ENCODE data around the gene LMAN1L. TPM values are rescaled to one million over a fixed set of nuclear protein-coding genes. Genes with fewer than 3 reads are reported as not detected.

The LMAN1L gene
- total and polyA plus RNA-seq, 4 donors = 0.11 to 0.29 TPM; not detected in 2

DNA sequence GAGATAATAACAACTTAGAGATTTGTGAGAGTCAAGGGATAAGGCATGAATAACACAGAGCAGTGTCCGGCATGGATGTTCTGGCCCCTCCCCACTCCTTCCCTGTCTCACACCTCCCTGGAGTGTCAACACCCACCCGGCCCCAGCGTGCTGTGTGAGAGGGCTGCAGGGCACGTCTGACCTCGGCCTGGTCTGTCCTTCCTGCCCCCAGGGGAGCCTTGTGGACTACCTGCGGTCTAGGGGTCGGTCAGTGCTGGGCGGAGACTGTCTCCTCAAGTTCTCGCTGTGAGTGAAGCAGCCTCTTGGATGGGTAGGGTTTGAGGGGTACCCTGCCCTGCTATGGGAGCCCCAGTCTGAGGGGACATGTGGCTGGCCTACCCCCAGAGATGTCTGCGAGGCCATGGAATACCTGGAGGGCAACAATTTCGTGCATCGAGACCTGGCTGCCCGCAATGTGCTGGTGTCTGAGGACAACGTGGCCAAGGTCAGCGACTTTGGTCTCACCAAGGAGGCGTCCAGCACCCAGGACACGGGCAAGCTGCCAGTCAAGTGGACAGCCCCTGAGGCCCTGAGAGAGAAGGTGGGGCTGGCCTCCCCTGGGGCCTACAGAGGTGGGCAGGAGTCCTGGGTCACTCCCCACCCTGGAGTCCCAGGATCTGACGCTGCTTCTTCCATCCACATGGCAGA lies 11.2 kb upstream of the LMAN1L start:
- Histone ChIP-seq H3K27ac (ENCODE audit: low read depth, low read length) (no peak overlapping the region), H3K9me3 (ENCODE audit: control insufficient read depth, insufficient read depth, low read length) (no peaks in the 10 kb centered on the region), H3K27me3 (ENCODE audit: control insufficient read depth, insufficient read depth, low read length) (no peaks in the 10 kb centered on the region), H3K4me1 (ENCODE audit: control insufficient read depth, insufficient read depth, low read length) (peaks cover 7% of the 10 kb centered on the region), H3K4me3 (ENCODE audit: low read depth, low read length) (no peak overlapping the region), H3K36me3 (ENCODE audit: control insufficient read depth, insufficient read depth, low read length) (peaks cover 63% of the 10 kb centered on the region)
- WGBS (ENCODE audit: insufficient coverage) = 94% methylated on average over 18 of the region's 18 CpGs
- no peak for DNase-seq (ENCODE audit: low read depth in 4 of 6, low spot score in 6 of 6)

DNA sequence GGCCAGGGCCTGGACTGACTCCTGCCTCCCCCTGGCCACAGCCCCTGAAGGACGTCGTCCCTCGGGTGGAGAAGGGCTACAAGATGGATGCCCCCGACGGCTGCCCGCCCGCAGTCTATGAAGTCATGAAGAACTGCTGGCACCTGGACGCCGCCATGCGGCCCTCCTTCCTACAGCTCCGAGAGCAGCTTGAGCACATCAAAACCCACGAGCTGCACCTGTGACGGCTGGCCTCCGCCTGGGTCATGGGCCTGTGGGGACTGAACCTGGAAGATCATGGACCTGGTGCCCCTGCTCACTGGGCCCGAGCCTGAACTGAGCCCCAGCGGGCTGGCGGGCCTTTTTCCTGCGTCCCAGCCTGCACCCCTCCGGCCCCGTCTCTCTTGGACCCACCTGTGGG lies 10.3 kb upstream of the LMAN1L start:
- H3K27me3 ChIP-seq (ENCODE audit: control insufficient read depth, insufficient read depth, low read length) = no peaks in the 10 kb centered on the region
- no peak overlapping the region for H3K27ac ChIP-seq (ENCODE audit: low read depth, low read length)
- no peak overlapping the region for H3K4me3 ChIP-seq (ENCODE audit: low read depth, low read length)
- DNase-seq (ENCODE audit: low read depth in 4 of 6, low spot score in 6 of 6) = no peak
- H3K9me3 ChIP-seq (ENCODE audit: control insufficient read depth, insufficient read depth, low read length) = no peaks in the 10 kb centered on the region
- peaks cover 62% of the 10 kb centered on the region for H3K36me3 ChIP-seq (ENCODE audit: control insufficient read depth, insufficient read depth, low read length)
- 96% methylated on average over 18 of the region's 20 CpGs for WGBS (ENCODE audit: insufficient coverage)
- peaks cover 7% of the 10 kb centered on the region for H3K4me1 ChIP-seq (ENCODE audit: control insufficient read depth, insufficient read depth, low read length)

DNA sequence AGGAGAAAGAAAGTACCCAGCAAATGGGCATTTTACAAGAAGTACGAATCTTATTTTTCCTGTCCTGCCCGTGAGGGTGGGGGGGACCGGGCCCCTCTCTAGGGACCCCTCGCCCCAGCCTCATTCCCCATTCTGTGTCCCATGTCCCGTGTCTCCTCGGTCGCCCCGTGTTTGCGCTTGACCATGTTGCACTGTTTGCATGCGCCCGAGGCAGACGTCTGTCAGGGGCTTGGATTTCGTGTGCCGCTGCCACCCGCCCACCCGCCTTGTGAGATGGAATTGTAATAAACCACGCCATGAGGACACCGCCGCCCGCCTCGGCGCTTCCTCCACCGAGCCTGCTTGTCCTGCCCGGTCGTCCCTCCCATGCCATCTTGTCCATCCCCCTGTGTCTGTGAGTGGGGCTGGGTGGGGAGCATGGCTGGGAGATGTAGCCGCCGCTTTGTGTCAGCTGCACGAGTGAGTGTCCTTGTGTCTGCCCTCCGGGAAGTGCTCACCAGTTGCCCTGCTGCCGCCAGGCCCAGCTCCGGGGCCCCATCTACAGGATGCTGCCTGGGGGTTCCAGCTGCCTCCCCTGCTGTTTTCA lies 9.7 kb upstream of the LMAN1L start:
- H3K36me3 ChIP-seq (ENCODE audit: control insufficient read depth, insufficient read depth, low read length) = peaks cover 59% of the 10 kb centered on the region
- H3K4me3 ChIP-seq (ENCODE audit: low read depth, low read length) = no peak overlapping the region
- no peaks in the 10 kb centered on the region for H3K9me3 ChIP-seq (ENCODE audit: control insufficient read depth, insufficient read depth, low read length)
- no peaks in the 10 kb centered on the region for H3K27me3 ChIP-seq (ENCODE audit: control insufficient read depth, insufficient read depth, low read length)
- DNase-seq (ENCODE audit: low read depth in 4 of 6, low spot score in 6 of 6) = no peak
- no peak overlapping the region for H3K27ac ChIP-seq (ENCODE audit: low read depth, low read length)
- peaks cover 7% of the 10 kb centered on the region for H3K4me1 ChIP-seq (ENCODE audit: control insufficient read depth, insufficient read depth, low read length)
- 87% methylated on average over 22 of the region's 31 CpGs for WGBS (ENCODE audit: insufficient coverage)

DNA sequence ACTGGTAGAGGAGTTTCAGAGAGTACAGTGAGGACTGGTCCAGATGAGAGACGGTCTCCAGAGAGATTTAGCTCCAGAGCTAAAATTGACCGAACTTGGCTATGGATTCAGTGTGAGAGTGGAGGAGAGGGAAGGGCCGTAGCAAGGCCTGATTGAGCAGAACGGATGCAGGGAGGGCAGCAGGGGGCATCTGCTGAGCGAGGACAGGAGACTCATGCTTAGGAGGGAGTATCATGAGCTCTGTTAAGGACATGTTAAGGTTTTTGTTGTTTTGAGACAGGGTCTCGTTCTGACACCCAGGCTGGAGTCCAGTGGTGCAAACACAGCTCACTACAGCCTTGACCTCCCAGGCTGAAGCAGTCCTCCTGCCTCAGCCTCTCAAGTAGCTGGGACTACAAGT lies 7.7 kb upstream of the LMAN1L start:
- Histone ChIP-seq H3K27ac (ENCODE audit: low read depth, low read length) (no peak overlapping the region), H3K9me3 (ENCODE audit: control insufficient read depth, insufficient read depth, low read length) (no peaks in the 10 kb centered on the region), H3K4me1 (ENCODE audit: control insufficient read depth, insufficient read depth, low read length) (peaks cover 3% of the 10 kb centered on the region), H3K36me3 (ENCODE audit: control insufficient read depth, insufficient read depth, low read length) (peaks cover 39% of the 10 kb centered on the region), H3K27me3 (ENCODE audit: control insufficient read depth, insufficient read depth, low read length) (no peaks in the 10 kb centered on the region), H3K4me3 (ENCODE audit: low read depth, low read length) (no peak overlapping the region)
- DNase-seq (ENCODE audit: low read depth in 4 of 6, low spot score in 6 of 6) = no peak
- WGBS (ENCODE audit: insufficient coverage) = 73% methylated on average over 4 of the region's 6 CpGs

DNA sequence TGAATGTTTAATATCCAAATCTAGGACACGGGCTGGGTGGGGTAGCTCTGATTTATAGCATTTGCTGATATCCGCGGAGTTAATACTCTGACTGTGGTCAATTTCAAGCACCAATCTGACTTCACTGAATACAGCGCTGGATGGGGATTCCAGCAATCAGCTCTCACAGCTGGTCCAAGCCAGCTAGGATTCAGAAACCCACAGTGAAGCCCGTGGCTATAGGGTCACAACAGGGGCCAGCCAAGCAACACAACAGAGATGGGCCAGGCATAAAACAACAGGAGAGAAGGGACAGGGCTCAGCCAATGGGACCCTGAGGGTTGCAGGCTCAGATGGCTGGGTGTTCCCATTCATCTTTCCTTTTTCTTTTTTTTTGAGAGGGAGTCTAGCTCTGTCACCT lies 5.4 kb upstream of the LMAN1L start:
- DNase-seq (ENCODE audit: low read depth in 4 of 6, low spot score in 6 of 6) = no peak
- no peak overlapping the region for H3K4me3 ChIP-seq (ENCODE audit: low read depth, low read length)
- no peaks in the 10 kb centered on the region for H3K9me3 ChIP-seq (ENCODE audit: control insufficient read depth, insufficient read depth, low read length)
- no peaks in the 10 kb centered on the region for H3K4me1 ChIP-seq (ENCODE audit: control insufficient read depth, insufficient read depth, low read length)
- no peak overlapping the region for H3K27ac ChIP-seq (ENCODE audit: low read depth, low read length)
- H3K36me3 ChIP-seq (ENCODE audit: control insufficient read depth, insufficient read depth, low read length) = peaks cover 15% of the 10 kb centered on the region
- 49% methylated on average over 5 of the region's 5 CpGs for WGBS (ENCODE audit: insufficient coverage)
- H3K27me3 ChIP-seq (ENCODE audit: control insufficient read depth, insufficient read depth, low read length) = no peaks in the 10 kb centered on the region

DNA sequence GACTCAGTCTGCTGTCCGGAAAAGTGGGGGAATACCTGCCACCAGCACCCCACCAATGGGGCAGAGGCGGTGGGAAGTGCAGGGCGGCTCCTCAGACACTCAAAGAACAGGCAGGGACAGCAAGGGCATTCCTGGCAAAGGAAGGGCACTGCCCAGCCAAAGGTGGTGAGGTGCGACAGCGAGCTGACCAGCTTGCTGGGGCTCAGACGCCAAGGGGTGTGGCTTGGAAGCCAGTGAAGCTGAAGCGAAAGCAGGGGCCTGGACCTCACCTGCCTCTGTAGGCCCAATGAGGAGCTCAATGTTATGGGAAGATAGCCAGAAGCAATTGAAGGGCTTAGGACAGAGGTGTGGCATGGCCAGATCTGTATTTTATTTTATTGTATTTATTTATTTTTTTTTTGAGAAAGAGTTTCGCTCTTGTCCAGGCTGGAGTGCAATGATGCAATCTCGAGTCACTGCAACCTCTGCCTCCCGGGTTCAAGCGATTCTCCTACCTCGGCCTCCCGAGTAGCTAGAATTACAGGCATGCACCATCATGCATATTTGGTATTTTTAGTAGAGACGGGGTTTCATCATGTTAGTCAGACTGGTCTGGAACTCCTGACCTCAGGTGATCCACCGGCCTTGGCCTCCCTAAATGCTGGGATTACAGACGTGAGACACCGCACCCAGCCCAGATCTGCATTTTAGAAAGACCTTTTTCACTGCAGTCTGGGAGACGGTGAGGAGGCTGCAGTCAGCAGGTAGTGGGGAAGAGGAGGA lies 4.4 kb upstream of the LMAN1L start:
- Histone ChIP-seq H3K9me3 (ENCODE audit: control insufficient read depth, insufficient read depth, low read length) (no peaks in the 10 kb centered on the region), H3K27ac (ENCODE audit: low read depth, low read length) (no peak overlapping the region), H3K4me3 (ENCODE audit: low read depth, low read length) (no peak overlapping the region), H3K27me3 (ENCODE audit: control insufficient read depth, insufficient read depth, low read length) (no peaks in the 10 kb centered on the region), H3K4me1 (ENCODE audit: control insufficient read depth, insufficient read depth, low read length) (no peaks in the 10 kb centered on the region), H3K36me3 (ENCODE audit: control insufficient read depth, insufficient read depth, low read length) (peaks cover 6% of the 10 kb centered on the region)
- WGBS (ENCODE audit: insufficient coverage) = 89% methylated on average over 14 of the region's 18 CpGs
- no peak for DNase-seq (ENCODE audit: low read depth in 4 of 6, low spot score in 6 of 6)

DNA sequence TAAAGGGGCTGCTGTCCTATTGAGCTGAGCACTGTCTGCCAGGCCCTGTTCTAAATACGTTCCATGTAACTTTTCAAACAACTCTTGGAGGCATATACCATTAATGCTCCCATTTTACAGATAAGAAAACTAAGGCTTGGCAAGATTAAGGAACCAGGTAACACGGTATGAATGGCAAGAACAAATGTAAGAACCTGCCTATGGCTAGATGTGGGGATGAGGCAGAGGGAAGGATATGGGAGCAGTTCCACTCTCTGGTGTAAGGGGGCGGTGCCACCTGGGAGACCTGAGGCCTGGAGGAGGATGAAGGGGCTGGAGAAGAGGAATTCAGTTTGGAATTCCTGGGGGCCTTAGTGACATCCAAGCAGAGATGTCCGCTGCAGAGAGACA lies 3.8 kb upstream of the LMAN1L start:
- Histone ChIP-seq H3K27ac (ENCODE audit: low read depth, low read length) (no peak overlapping the region), H3K4me1 (ENCODE audit: control insufficient read depth, insufficient read depth, low read length) (no peaks in the 10 kb centered on the region), H3K4me3 (ENCODE audit: low read depth, low read length) (no peak overlapping the region), H3K9me3 (ENCODE audit: control insufficient read depth, insufficient read depth, low read length) (no peaks in the 10 kb centered on the region), H3K36me3 (ENCODE audit: control insufficient read depth, insufficient read depth, low read length) (no peaks in the 10 kb centered on the region), H3K27me3 (ENCODE audit: control insufficient read depth, insufficient read depth, low read length) (no peaks in the 10 kb centered on the region)
- WGBS (ENCODE audit: insufficient coverage) = 37% methylated on average over 3 of the region's 4 CpGs
- no peak for DNase-seq (ENCODE audit: low read depth in 4 of 6, low spot score in 6 of 6)

DNA sequence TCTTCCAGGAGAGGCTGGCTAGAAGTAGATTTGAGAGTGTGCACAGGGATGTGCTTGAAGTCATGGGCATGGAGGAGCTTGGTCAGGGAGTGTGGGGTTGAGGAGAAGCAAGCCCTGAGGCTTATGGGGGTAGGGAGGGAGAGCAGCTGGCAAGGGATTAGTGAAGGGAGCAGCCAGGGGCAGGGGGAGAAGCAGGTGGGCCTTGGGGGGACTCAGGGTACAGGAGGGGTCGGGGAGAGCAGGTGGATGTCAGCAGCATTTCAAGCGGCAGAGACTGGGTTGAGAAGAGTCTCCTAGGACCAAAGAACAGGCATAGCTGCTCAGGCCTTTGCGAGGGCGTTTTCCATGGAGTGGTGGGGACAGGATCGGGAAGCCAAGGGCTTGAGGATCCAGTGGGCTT lies 3.4 kb upstream of the LMAN1L start:
- Histone ChIP-seq H3K27me3 (ENCODE audit: control insufficient read depth, insufficient read depth, low read length) (no peaks in the 10 kb centered on the region), H3K27ac (ENCODE audit: low read depth, low read length) (no peak overlapping the region), H3K4me3 (ENCODE audit: low read depth, low read length) (no peak overlapping the region), H3K4me1 (ENCODE audit: control insufficient read depth, insufficient read depth, low read length) (no peaks in the 10 kb centered on the region), H3K36me3 (ENCODE audit: control insufficient read depth, insufficient read depth, low read length) (no peaks in the 10 kb centered on the region), H3K9me3 (ENCODE audit: control insufficient read depth, insufficient read depth, low read length) (no peaks in the 10 kb centered on the region)
- 74% methylated on average over 5 of the region's 5 CpGs for WGBS (ENCODE audit: insufficient coverage)
- DNase-seq (ENCODE audit: low read depth in 4 of 6, low spot score in 6 of 6) = no peak

DNA sequence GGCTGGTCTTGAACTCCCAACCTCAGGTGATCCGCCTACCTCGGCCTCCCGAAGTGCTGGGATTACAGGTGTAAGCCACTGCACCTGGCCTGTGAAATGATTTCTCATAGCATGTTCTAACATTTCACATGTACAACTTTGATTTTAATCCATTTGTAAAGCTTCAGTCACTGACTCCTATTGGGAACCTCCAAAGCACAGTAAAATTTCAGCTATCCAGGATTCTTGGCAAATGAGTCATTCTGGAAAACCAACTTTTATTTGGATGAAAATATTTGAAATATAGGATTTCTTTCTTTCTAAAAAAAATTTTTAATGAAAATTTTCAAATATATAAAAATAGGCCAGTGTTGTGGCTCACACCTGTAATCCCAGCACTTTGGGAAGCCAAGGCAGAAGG lies 2.7 kb upstream of the LMAN1L start:
- no peaks in the 10 kb centered on the region for H3K36me3 ChIP-seq (ENCODE audit: control insufficient read depth, insufficient read depth, low read length)
- H3K9me3 ChIP-seq (ENCODE audit: control insufficient read depth, insufficient read depth, low read length) = no peaks in the 10 kb centered on the region
- 100% methylated on average over 3 of the region's 3 CpGs for WGBS (ENCODE audit: insufficient coverage)
- no peak for DNase-seq (ENCODE audit: low read depth in 4 of 6, low spot score in 6 of 6)
- no peak overlapping the region for H3K4me3 ChIP-seq (ENCODE audit: low read depth, low read length)
- H3K27ac ChIP-seq (ENCODE audit: low read depth, low read length) = no peak overlapping the region
- no peaks in the 10 kb centered on the region for H3K4me1 ChIP-seq (ENCODE audit: control insufficient read depth, insufficient read depth, low read length)
- H3K27me3 ChIP-seq (ENCODE audit: control insufficient read depth, insufficient read depth, low read length) = no peaks in the 10 kb centered on the region
